AG09319 (cell line): Measurements from ENCODE around the gene SRD5A3.
"Not testable (repeated sequence)": the region's sequence is repeated elsewhere in the genome, so short reads cannot be mapped to it uniquely, and the experiment has no call there.

Experiments
- DNase-seq: peaks from one replicate; pipeline ENCODE4 v3.0.0-alpha.2; 2010; ENCODE audit warnings: low read depth; ENCODE audit errors: extremely low read depth
- TF ChIP-seq, protein P1 (sequence below): IDR thresholded peaks from 2 replicates; pipeline ENCODE4 v1.5.1; 2011; ENCODE audit warnings: low read depth, mild to moderate bottlenecking, inconsistent platforms, low read length, moderate library complexity

The SRD5A3 gene

DNA sequence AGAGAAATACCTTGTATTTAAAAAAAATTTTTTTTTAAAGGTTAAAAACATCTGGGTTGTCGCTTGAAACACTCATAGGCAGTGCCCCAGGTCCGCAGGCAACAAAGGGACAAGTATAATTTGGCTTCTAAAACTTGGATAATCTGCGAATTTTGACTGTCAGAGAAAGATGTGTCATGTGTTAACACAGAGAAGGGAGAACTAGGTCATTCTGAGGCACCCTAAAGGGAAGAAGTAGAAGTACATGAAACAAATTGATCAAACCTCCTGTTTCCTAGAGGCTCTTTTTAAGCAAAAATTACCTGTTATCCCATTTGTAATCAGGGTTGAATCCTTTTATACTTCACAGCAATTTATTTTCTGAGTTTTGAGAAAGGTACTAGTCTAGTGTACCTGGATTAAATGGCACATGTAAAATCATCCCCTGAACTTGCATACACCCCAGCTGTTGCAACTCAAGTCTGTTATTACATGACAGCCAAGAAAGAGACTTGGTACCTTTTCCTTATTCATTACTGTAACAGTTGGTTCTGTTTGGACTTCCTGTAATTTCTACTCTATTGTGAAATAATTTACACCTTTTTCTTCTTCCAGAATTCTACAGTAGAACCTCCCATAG lies 1.7 kb downstream of the SRD5A3 start:
- no peak for DNase-seq
- TF ChIP-seq, protein P1, sequence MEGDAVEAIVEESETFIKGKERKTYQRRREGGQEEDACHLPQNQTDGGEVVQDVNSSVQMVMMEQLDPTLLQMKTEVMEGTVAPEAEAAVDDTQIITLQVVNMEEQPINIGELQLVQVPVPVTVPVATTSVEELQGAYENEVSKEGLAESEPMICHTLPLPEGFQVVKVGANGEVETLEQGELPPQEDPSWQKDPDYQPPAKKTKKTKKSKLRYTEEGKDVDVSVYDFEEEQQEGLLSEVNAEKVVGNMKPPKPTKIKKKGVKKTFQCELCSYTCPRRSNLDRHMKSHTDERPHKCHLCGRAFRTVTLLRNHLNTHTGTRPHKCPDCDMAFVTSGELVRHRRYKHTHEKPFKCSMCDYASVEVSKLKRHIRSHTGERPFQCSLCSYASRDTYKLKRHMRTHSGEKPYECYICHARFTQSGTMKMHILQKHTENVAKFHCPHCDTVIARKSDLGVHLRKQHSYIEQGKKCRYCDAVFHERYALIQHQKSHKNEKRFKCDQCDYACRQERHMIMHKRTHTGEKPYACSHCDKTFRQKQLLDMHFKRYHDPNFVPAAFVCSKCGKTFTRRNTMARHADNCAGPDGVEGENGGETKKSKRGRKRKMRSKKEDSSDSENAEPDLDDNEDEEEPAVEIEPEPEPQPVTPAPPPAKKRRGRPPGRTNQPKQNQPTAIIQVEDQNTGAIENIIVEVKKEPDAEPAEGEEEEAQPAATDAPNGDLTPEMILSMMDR: no peak

DNA sequence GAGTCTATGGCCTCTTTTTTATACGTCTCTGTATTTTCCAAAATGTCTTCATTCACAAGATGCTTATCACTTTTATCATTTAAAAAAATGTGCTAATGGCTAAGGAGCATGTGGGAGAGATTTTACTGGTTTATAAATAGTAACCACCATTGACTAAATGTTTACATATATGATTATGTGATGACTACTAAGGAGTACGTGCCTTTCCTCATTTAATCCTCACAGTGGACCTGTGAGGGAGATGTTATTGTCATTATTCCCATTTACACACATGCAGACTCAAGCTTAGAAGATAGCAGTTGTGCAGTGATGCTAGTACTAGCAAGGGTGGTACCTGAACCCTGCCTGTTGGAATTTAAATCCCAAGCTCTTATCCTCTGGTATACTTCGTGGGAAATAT lies 2.4 kb downstream of the SRD5A3 start:
- DNase-seq: no peak
- TF ChIP-seq, protein P1: no peak

DNA sequence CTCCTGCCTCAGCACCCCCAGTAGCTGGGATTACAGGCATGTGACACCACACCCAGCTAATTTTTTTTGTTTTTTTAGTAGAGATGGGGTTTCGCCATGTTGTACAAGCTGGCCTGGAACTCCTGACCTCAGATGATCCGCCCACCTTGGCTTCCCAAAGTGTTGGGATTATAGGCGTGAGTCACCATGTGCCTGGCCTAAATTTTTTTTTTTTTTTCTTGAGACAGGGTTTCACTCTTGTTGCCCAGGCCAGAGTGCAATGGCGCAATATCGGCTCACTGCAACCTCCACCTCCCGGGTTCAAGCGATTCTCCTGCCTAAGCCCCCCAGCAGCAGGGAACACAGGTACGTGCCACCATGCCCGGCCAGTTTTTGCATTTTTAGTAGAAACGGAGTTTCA lies 4.8 kb downstream of the SRD5A3 start:
- DNase-seq: not testable (repeated sequence)

DNA sequence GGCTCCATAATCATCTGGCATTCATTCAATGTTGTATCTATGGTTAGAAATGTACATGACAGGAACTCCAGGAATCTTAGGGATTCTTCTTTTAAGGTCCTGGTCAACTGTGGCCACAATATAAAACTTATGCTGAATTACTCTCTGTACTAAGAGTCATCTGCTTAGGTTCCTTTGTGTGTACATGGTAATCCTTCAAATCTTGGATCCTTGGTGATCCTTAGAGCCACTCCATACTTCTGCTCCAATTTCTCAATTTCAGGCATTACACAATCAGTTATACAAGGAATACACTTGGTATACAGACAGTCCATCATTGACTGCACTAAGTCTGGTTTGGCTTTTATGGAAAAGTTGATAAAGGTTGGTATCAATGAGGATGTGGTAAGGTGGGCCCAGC lies 5.8 kb downstream of the SRD5A3 start:
- DNase-seq: no peak
- TF ChIP-seq, protein P1: no peak

DNA sequence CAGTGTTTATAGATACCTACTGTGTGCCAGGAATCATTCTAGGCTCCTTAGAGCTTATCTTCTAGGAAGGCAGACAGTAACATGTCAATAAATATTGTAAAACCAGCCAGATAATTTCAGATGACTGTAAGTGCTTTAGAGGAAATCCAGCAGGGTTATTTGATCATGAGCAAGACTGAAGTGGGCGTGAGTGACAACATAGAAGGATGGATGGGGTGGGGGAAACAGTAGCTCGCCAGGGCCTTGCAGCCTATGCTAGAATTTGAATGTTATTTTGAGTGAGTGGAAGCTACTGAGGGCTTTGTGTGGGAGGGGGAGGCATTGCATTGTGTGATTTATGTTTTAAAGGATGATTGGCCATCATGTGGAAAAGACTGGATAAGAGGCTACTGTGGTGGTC lies 6.7 kb downstream of the SRD5A3 start:
- TF ChIP-seq, protein P1: no peak
- no peak for DNase-seq

DNA sequence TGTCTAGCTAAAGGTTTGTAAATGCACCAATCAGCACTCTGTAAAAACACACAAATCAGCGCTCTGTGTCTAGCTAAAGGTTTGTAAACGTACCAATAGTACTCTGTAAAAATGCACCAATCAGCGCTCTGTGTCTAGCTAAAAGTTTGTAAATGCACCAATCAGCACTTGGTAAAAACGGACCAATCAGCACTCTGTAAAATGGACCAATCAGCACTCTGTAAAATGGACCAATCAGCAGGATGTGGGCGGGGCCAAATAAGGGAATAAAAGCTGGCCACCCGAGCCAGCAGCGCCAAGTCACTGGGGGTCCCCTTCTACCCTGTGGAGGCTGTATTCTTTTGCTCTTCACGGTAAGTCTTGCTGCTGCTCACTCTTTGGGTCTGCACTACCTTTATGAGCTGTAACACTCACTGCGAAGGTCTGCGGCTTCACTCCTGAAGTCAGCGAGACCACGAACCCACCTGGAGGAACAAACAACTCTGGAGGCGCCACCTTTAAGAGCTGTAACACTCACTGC lies 7.2 kb downstream of the SRD5A3 start:
- not testable (repeated sequence) for DNase-seq

DNA sequence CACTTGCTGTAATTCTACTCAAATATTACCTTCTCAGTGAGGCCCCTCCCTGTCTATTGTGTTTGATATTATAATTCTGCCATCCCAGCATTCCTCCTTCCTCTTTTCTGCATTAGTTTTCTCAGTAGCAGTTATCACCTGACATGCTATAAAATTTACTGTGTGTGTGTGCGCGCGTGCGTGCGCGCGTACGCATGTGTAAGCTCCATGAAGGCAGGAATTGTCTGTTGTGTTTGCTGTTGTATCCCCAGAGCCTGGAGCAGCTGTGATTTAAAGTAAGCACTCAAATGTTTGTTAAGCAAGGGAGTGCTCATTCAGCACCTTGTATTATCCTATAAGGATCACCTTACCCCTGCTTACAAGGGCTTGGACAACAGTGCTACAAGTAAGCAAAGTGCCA lies 8.6 kb downstream of the SRD5A3 start:
- TF ChIP-seq, protein P1: no peak

DNA sequence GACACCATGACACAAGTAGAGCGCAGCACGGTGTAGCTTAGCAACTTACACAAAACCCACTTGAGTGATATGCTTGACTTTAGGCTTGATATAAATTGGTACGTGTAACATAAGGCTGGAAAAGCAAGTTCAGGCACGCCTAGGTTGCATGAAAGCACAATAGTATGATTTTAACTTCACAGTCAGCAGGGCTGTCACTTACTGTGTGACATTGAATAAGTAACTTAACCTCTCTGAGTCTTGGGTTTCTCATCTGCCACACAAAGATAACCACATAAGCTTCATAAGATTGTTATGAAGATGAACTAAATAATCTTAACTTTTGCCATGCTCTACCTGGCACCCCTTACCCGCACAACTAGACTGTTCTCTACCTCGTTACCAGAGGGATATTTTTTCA lies 9.5 kb downstream of the SRD5A3 start:
- TF ChIP-seq, protein P1: no peak

More for the DNA sequence above, 8.6 kb downstream of the SRD5A3 start:
- DNase-seq: no peak

More for the DNA sequence above, 9.5 kb downstream of the SRD5A3 start:
- no peak for DNase-seq
